HG02973 (cell line): ENCODE results near the gene SLC25A15.
A peak's percentile ranks its signal among the peaks of the same experiment; 100 is the strongest.

Source experiments
- ATAC-seq: cut with Tn5 transposase; IDR thresholded peaks from one replicate; pipeline ENCODE4 v1.9.1; 2021; ENCODE audit warnings: moderate library complexity; ENCODE audit not compliant: unreplicated experiment

Gene SLC25A15

DNA sequence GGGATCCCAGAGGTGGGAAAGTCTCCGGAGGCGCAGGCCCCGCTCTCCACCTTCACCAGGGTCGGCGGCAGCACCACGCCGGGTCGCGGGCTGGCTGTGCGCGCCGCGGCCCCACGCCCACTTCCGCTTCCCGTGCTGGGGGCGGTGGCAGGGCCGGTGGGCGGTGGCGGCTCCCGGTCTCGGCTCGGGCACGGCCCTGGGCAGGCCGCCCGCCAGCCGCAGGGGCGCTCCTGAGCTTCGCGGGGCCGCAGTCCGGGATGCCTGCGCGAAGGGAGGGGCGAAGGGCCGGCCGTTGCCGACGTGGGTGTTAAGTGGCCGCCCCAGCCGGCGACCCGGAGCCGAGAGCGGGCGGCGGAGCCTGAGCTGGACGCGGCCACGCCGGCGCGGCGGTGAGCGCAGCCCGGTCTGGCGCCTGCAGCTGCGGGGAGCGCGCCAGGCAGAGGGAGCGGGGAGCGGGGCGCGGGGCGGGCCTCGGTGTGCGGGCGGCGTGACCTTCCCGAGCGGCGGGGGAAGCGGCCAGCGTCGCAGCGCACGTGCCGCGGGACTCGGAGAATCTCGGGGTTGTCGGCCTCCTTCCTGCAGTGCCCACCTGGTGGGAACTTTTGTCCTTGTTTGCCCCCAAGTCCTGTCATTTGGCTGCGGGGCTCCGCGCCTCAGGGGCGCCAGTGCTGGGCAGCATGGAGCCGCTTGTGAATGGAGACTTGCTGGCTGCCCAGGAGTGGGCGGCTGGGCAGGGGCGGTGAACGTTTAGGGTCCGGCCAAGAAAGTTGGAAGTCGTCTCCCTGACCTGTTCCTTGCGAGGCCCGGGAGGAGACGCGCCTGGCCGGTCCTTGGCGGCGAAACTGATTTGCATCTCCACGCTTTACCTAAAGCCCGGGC is at the start of gene SLC25A15:
SLC25A15 (plus strand) TSS at position 337 of the 879 bp plus-strand sequence. CDS start 3,616 bp downstream, outside the sequence.
- peak; percentile 73 for ATAC-seq

DNA sequence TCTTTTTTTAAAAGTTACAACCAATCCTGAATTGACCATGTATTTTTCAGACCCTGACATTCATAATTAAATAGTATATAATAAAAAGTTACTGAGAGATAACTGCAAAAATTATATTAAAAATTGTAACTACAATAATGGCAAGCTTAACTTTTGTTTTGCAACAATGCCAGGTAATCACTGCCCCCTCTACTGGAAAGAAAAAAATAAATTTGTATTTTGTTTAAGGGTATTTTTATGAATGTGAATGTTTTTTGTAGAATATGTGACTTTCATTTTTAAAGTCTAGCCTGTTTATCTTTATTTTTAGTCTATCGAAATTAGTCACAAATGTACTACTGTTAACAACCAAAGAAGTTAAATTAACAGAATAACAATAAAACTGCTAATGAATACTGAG is 40.1 kb upstream of the SLC25A15 start:
- ATAC-seq, result no peak

DNA sequence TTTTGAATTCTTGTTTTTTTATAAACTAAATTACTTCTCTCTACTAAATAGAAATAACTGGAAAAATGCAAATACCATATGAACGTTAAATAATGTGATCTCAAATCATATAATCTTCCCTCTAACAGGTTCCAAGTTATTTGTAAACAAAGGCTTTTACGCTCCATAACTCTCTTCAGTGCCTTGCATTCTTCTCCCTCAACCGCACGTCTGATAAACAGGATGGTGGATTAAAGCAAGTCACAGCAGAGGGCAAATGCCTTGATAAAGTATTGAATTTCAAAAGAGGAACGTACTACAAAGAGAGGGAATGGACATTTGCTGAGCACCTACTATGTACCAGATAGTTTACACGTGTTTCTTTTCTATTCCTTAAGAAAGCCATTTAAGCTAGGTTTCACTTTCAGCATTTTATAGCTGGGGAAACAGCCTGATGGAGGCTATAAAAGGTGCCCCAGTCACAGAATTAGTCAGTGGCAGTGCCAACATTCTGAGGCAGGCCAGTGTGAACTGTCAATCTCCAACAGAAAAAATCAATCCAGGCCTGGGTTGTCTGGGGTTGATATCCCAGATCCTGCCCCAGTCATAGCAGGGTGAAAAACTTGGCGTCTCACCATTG is 34.2 kb upstream of the SLC25A15 start:
- ATAC-seq, result no peak

DNA sequence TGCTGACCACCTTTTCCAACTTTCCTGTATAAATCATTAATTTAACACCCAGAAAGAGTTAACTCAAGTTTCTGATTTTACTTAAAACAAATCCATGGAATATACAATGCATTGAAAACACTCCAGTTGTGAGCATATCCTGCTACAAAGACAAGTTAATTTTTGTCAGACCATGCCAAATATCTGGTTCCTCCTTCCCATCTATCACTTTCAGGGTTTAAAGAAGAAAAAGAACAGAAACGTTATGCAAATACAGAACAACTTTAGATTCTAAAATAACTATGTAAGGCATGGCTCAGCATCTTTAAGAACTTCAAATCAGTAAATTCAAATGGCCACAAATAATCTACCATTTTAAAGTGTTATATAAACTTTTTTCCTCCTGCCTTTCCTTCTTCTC is 33.4 kb upstream of the SLC25A15 start:
- no peak for ATAC-seq

DNA sequence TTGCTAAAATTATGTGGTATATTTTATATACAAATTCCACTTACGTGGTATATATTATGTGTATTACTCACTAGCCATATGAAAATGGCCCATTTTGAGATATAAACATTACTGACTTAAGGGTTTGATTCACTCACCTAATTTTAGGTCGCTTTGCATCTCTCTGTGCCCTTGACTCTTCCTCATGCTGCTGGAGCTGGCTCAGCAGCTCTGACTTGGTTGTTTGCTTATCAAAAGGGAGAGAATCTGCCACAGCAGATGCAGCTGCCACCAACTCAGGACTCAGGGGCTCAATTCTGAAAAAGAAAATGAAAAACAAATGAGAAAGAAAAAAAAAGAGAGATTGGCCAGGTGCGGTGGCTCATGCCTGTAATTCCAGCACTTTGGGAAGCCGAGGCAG is 30.6 kb upstream of the SLC25A15 start:
- ATAC-seq, result no peak

DNA sequence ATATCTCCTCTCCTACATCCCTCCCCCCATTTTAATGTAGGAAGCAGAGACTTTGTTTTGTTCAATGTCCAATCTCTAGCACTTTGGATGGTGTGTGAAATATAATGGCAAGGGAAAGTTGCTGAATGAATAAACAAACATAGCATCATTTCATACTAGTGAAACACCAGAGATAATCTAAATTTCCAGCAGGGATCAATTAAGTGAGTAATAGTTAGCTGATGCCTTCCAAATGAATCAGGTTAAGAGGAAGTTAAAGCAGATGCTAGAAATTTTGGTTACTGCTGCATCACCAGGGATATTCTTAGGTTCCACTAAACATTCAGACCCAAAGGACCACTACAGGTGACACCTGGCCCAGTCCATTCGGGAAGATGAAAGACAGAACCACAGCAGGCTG is 26.6 kb upstream of the SLC25A15 start:
- ATAC-seq, result no peak

DNA sequence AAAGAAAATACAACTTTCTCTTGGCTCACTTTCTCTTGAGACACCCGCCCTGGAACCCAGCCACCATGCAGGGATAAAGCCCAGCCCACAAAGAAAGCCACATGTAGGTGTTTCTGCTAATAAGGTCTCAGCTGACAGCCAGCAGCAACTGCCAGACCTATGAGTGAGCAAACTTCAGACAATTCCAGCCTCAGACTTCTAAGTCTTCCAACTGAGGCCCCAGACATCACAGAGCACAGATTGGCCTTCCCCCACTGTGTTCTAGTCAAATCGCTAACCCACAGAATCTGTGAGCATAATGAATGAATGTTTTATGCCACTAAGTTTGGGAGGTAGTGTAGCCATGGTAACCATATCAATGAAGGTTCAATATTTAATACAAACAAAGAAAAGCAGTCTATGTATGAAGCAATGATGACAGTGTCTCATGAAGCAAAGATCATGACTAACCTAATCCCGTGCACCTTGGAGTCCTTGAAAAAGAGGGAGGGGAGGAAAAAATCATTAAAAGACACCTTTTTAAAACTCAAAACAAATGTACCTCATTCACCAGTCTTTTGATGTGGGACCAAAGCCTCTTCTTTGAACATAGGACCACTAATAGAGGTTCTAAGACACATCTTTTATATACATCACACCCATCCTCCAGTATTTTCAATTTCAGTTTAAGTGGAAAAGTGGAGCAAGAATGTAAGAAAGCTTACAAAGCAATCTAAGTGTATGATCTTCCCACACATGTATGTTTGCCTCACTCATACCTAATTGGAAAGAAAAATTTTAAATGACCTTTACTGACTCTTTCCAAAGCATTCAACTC is 24.6 kb upstream of the SLC25A15 start:
- ATAC-seq, result peak; percentile 57

DNA sequence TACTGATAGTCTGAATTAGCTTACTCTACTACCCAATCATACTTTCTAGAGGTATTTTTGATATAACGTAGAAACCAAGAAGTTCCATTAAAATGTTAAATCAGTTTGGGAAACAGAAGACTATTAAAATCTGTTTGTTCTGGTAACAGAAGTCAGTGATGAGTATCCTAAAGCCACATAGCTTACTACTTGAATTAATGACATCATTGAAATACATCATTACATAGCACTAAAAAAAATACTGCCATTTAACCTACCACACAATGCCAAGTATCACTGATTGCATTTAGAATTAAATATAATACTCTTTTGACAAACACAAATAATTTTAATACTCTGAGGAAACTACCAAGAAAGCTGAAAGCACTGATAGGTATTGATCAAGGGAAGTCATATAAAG is 23.8 kb upstream of the SLC25A15 start:
- ATAC-seq, result no peak

DNA sequence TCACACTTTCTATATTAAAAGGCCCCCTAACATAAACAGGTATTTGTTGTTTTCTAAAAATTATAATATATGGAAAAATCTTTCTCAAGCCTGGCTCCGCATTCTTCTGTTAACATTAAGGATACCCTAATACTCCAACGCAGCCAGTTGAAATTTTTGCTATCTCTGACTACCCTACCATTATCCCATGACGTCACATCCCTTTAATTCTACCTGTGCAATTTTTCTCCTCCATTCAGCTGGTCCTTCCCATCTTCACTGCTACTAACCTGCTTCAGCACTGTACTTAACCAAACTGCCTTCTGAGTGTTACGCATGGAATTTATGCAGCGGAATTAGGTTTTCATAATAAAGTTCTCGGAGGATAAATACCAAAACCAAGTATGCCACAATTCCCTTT is 19.4 kb upstream of the SLC25A15 start:
- ATAC-seq, result no peak

DNA sequence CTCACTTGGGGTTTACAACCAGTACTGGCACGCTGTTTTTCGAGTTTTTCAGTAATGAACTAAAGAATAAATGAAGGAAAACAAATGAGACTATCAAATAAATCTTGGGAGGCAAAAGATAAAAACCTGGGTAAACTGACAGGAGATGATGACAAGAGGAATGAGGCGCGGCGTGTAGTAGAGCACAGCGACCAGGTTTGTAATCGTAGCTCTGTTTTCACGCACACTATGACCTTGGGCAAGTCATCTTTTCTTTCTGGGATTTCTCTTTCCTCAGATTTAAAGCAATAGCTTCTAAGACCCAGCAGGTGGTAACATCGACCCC is 18.8 kb upstream of the SLC25A15 start:
- no peak for ATAC-seq

DNA sequence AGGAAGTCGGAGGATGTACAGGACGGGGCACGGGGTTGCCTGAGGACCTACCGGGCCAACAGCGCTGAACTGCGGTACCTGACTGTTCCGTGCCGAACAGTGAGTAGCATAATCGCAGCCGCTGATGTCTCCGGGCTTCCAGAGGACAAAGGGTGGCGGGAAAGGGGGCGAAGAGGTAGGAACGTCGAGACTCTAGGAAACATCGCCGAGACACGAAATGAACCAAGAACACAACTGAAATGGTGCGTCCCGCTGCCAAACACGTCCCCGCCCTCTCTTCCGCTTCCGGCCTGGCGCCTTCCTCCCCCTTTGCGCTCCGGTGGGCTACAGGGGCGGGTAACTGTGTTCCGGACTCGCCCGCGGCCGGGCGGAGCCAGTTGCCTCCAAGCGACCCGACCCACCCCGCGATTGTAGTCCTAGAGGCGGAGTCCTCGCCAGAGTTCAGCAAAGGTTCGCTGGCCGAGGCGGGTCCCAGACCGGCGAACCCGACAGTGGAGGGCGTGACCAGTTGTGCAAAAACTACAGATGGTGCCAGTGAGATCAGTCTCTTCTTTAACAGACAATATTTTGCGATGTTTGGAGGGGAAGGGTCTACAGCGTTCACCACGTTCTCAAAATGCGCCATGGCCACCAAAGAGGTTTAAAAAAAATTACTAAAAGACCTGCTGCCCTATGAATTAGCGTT is 18.3 kb upstream of the SLC25A15 start, which contains the start of gene MRPS31:
MRPS31 (minus strand) TSS at position 257 of the 685 bp plus-strand sequence; CDS start at position 203, 54 bp downstream.
- ATAC-seq, result peak; percentile 95

DNA sequence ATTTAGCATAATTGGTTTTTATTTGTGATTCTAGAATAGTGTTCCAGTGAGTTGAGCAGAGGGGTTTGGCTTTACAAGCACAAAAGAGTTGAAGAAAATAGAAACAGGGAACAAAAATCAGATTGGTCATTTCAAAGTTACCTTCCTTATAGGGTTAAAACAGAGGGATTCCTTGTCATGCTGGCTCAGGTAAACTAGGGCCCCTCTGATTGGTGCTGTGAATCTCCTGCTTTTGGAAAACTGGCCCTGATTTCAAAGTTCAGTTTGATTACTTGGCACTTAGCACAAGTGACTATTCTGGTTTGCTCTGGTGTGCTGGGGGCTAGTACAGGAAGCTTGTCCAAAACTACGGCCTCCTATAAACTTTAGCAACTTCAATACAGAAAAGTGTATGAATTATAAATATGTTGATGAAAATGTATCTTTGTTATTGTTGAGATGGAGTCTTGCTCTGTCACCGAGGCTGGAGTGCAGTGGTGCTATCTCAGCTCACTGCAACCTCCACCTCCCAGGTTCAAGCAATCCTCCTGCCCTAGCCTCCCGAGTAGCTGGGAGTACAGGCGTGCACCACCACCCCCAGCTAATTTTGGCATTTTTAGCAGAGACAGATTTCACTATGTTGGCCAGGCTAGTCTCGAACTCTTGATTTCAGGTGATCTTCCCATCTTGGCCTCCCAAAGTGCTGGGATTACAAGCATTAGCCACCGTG is 16.5 kb upstream of the SLC25A15 start:
- no peak for ATAC-seq

DNA sequence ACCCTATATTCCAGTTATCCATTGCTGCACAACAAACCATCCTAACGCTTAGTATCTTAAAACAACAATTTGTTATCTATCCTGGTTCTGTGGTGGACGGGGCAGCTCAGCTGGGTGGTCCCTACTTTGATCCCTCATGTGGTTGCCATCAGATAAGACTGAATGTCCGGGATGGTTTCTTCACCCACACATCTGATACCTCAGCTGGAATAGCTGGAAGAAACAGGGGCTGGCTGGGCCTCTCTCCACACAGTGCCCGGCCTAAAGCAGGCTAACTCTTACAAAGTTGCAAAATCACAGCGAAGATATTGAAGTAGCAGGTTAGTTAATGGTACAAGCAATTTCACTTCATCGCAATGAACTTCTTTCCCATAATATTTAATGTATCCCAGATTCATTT is 14.7 kb upstream of the SLC25A15 start:
- ATAC-seq, result no peak

DNA sequence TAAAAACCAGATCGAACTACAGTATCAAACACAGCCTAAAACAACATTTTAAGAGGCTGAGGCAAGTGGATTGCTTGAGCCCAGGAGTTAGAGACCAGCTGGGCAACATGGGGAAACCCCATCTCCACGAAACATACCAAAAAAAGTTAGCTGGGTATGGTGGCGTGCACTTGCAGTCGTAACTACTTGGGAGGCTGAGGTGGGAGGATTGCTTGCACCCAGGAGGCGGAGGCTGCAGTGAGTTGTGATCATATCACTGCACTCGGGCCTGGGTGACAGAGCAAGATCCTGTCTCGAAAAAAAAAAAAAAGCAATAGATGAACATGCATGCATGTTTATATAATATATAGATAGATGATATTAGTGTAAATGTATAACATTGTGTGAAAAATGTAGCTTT is 13.2 kb upstream of the SLC25A15 start:
- ATAC-seq, result no peak

DNA sequence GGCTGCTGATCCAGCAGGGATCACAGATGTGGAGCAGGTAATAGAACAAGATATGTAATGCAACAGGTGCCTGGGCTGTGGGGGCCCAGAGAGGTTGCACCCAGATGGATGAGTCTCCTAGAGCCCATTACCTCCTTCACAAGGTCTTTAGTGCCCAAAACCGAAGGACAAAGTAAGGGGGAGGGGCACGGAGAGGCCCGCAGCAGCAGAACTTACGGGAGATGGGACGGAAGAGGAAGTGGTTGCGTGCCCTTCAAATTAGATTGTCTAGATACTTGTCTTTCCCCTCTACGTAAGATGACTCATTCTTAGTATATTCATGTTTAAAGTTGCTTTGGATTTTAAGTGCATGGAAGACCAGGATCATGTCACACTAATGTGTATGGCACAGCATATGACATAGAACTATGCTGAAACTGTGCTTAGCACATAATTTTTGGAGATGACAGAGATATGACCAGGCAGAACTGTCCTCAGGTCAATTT is 12.7 kb upstream of the SLC25A15 start:
- ATAC-seq, result peak; percentile 39

DNA sequence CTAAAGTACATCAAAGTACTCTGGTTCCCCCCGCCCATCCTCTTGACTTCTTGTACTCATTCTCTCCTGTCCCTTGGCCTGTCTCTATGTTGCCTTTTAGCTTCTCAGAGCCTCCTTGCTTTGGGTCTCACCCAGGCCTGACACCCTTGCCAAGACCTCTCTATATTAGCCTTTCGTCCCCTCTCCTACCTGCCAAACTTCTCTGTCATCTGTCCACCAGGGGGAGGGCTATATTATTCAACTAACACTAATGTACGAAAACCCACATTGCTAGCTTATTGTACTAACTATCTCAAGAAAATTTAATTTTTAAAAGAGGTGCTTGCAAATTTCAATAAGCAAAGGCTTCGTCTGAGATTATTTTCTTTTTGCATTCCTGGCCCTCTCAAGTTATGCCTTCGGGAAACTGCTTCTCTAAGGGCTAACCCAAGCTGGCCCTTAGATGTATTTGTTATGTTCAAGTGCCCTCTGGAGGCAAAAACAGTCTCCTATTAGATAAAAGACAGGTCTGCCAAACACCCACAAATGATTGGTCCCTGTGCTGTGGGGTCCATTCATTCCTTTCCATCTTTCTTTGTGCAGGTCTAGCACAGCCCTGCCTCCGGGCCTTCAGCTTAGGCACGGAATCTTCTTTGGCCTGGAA is 12.1 kb upstream of the SLC25A15 start:
- peak; percentile 83 for ATAC-seq

DNA sequence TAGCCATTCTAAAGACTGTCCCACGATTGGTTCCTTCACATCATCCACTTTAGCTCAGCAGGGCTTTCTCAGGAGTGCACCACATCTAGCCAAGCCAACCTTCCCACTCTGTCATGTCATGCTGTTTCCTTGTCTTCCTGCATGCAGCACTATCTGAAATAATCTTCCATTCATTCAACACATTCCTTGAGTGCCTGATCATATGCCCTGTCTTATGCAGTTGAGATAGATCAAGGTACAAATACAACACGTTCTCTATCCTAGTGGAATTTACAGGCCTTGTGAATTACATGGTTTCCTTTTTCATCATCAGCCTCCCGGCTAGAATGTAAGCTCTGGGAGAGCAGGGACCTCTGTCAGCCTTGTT is 11.6 kb upstream of the SLC25A15 start:
- ATAC-seq, result no peak

DNA sequence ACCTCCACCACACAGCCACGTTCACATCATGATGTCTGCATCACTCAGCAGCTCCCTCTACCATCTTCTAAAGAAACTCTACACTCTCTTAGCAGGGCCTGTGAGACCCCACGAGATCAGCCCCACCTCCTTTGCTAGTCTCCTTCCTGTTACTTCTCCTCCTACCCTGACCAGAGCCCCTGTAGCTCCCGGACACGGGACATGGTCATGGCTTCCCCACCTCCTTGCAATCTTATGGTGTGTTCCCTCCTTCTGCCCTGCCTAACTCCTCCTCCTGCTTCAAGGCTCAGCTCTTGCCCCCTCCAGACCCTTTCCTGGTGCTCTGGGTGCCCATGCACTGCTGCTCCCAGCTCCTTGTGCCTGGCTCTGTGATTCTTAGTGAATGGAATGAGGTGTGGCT is 10.4 kb upstream of the SLC25A15 start:
- ATAC-seq, result no peak

DNA sequence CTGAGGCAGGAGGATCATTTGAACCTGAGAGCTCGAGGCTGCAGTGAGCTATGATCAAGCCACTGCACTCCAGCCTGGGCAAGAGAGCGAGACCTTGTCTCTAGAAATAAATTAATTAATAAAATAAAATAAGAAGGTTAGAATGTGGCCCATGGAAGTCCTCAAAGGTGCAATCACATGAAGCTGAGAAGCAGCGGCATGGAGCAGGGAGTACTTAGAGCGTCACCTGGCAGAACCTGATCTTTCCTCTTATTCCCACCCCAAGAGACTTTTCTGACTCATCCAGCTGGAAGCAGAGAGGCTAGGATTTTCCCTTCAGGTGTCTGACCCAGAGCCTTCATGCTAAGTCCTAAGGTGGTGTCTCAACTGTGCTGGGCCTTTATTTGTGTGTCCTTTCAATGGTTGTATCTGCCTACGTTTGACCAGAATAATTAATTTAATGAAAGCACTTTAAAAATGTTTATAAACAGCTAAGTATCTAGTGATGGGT is 9.6 kb upstream of the SLC25A15 start:
- no peak for ATAC-seq
